Liver (tissue), 9 donors: ENCODE data around the gene CLK3. TPM values are rescaled to one million over a fixed set of nuclear protein-coding genes. Genes with fewer than 3 reads are reported as not detected.

Experiments used
- DNase-seq: peaks from one replicate; pipeline ENCODE4 v3.0.0-alpha.2; 2017; ENCODE audit warnings: low spot score
- H3K27ac ChIP-seq, 2 donors: one replicate each; pipeline ENCODE4 v1.7.0; 2013; ENCODE audit warnings: inconsistent platforms in 2 of 2, low read length in 2 of 2, control low read depth in 1 of 2, low read depth in 1 of 2, mild to moderate bottlenecking in 1 of 2
- H3K27me3 ChIP-seq, 4 donors: one replicate each; pipeline versions ENCODE4 v1.6.1 to v1.7.0; 2013; ENCODE audit warnings: low read length in 3 of 4, inconsistent platforms in 1 of 4, mild to moderate bottlenecking in 1 of 4, moderate library complexity in 1 of 4; ENCODE audit not compliant: control insufficient read depth in 4 of 4, insufficient read depth in 4 of 4
- H3K36me3 ChIP-seq, 4 donors: one replicate each; pipeline versions ENCODE4 v1.6.1 to v1.7.0; 2013; ENCODE audit warnings: low read length in 3 of 4, mild to moderate bottlenecking in 3 of 4, low read depth in 1 of 4, moderate library complexity in 1 of 4; ENCODE audit not compliant: control insufficient read depth in 4 of 4, insufficient read depth in 3 of 4
- H3K4me1 ChIP-seq, 4 donors: one replicate each; pipeline versions ENCODE4 v1.6.1 to v1.7.0; 2013; ENCODE audit warnings: low read length in 3 of 4, mild to moderate bottlenecking in 3 of 4, moderate library complexity in 1 of 4; ENCODE audit not compliant: control insufficient read depth in 4 of 4, insufficient read depth in 4 of 4
- H3K4me3 ChIP-seq, 3 donors: one replicate each; pipeline versions ENCODE4 v1.6.1 to v1.7.0; 2013; ENCODE audit warnings: low read length in 3 of 3, control low read depth in 1 of 3, low read depth in 1 of 3, mild to moderate bottlenecking in 1 of 3
- H3K9ac ChIP-seq, 2 donors: one replicate each; pipeline ENCODE4 v1.7.0; 2013; ENCODE audit warnings: low read length in 2 of 2, mild to moderate bottlenecking in 2 of 2, moderate library complexity in 2 of 2, control low read depth in 1 of 2, low read depth in 1 of 2
- H3K9me3 ChIP-seq, 4 donors: one replicate each; pipeline versions ENCODE4 v1.6.1 to v1.7.0; 2013; ENCODE audit warnings: low read length in 3 of 4; ENCODE audit not compliant: control insufficient read depth in 4 of 4
- ATF3 ChIP-seq: IDR thresholded peaks from 2 replicates; pipeline ENCODE4 v1.6.1; 2016; ENCODE audit warnings: antibody characterized with exemption
- CTCF ChIP-seq: fragments of 150-350 bp; IDR thresholded peaks from 2 replicates; pipeline ENCODE4 v1.5.1; 2017; ENCODE audit warnings: improper control_type of control experiment, low read depth, low read length; ENCODE audit not compliant: missing input control
- EGR1 ChIP-seq, 2 donors: IDR thresholded peaks; 2 replicates each; pipeline ENCODE4 v1.6.1; 2016 to 2018; ENCODE audit warnings: antibody characterized with exemption in 2 of 2, low read depth in 2 of 2
- FOXA1 ChIP-seq: IDR thresholded peaks from 2 replicates; pipeline ENCODE4 v1.6.1; 2016; ENCODE audit warnings: antibody characterized with exemption
- FOXA2 ChIP-seq: IDR thresholded peaks from 2 replicates; pipeline ENCODE4 v1.6.1; 2016; ENCODE audit warnings: antibody characterized with exemption
- GABPA ChIP-seq, 2 donors: IDR thresholded peaks in 1 of 2; conservative IDR thresholded peaks in 1 of 2; 2 replicates each; pipeline ENCODE4 v1.6.1; 2016; ENCODE audit warnings: antibody characterized with exemption in 2 of 2, mild to moderate bottlenecking in 1 of 2, moderate library complexity in 1 of 2
- HNF4A ChIP-seq, 2 donors: conservative IDR thresholded peaks; 2 replicates each; pipeline ENCODE4 v1.6.1; 2016; ENCODE audit warnings: antibody characterized with exemption in 2 of 2, mild to moderate bottlenecking in 2 of 2
- HNF4G ChIP-seq: IDR thresholded peaks from 2 replicates; pipeline ENCODE4 v1.6.1; 2016; ENCODE audit warnings: antibody characterized with exemption
- JUND ChIP-seq, 2 donors: IDR thresholded peaks; 2 replicates each; pipeline ENCODE4 v1.6.1; 2016; ENCODE audit warnings: antibody characterized with exemption in 2 of 2
- MAX ChIP-seq: IDR thresholded peaks from 2 replicates; pipeline ENCODE4 v1.6.1; 2016; ENCODE audit warnings: antibody characterized with exemption
- NR2F2 ChIP-seq: IDR thresholded peaks from 2 replicates; pipeline ENCODE4 v1.6.1; 2016; ENCODE audit warnings: antibody characterized with exemption
- RAD21 ChIP-seq, 2 donors: IDR thresholded peaks; 2 replicates each; pipeline ENCODE4 v1.6.1; 2016; ENCODE audit warnings: antibody characterized with exemption in 2 of 2, mild to moderate bottlenecking in 2 of 2
- REST ChIP-seq: IDR thresholded peaks from 2 replicates; pipeline ENCODE4 v1.6.1; 2016; ENCODE audit warnings: antibody characterized with exemption, mild to moderate bottlenecking
- RXRA ChIP-seq, 2 donors: IDR thresholded peaks; 2 replicates each; pipeline ENCODE4 v1.6.1; 2017 to 2018; ENCODE audit warnings: antibody characterized with exemption in 2 of 2, mild to moderate bottlenecking in 1 of 2
- SP1 ChIP-seq: IDR thresholded peaks from 2 replicates; pipeline ENCODE4 v1.6.1; 2018; ENCODE audit warnings: antibody characterized with exemption, mild to moderate bottlenecking
- TAF1 ChIP-seq: conservative IDR thresholded peaks from 2 replicates; pipeline ENCODE4 v1.6.1; 2016; ENCODE audit warnings: antibody characterized with exemption, mild to moderate bottlenecking
- YY1 ChIP-seq: IDR thresholded peaks from 2 replicates; pipeline ENCODE4 v1.6.1; 2016; ENCODE audit warnings: antibody characterized with exemption, mild to moderate bottlenecking
- ZBTB33 ChIP-seq: IDR thresholded peaks from 2 replicates; pipeline ENCODE4 v1.6.1; 2016; ENCODE audit warnings: antibody characterized with exemption
- WGBS: extraction: QIAGEN DNeasy Blood & Tissue Kit; methylation state at CpG from one replicate; pipeline ENCODE4 v1.1.7; 2013; 5-methylcytosine and 5-hydroxymethylcytosine counted together
- polyA plus RNA-seq, 2 donors: library from polyadenylated mRNA; stranded (reverse) in 1 of 2; unstranded in 1 of 2; fragments of 200-250 nt in 1 of 2; fragments of >200 nt in 1 of 2; fragmentation: Nextera tagmentation in 1 of 2; extraction: Ambion mirVana in 1 of 2; gene quantifications; one replicate each; pipeline versions ENCODE4 v1.2.1 to v1.2.3, GENCODE V29; 2013 to 2015
- total RNA-seq, 2 donors: library from RNA; depleted of rRNA; stranded (reverse); fragments of >200 nt; gene quantifications; one replicate each; pipeline ENCODE4 v1.2.3, GENCODE V29; 2014
- donor health status: healthy.
- donor health status: healthy.
- donor health status: healthy.
- donor health status: healthy.
- donor health status: healthy.

Gene CLK3
- total and polyA plus RNA-seq, 4 donors = 20.1 to 66.8 (median 28.4) TPM

GRCh38 chr15:74648051-74648842 lies 32.6 kb downstream of the CLK3 start:
- H3K4me3 ChIP-seq = no peak overlapping the region
- H3K9me3 ChIP-seq = no peaks in the 10 kb centered on the region
- DNase-seq = no peak
- 91% methylated on average over 5 of the region's 5 CpGs for WGBS
- no peak overlapping the region for H3K27ac ChIP-seq
- H3K36me3 ChIP-seq = no peaks in the 10 kb centered on the region
- no peak overlapping the region for H3K9ac ChIP-seq
- peaks cover 6 to 20% (median 12%) of the 10 kb centered on the region in 4 donors for H3K4me1 ChIP-seq
- H3K27me3 ChIP-seq = no peaks in the 10 kb centered on the region
- TF ChIP-seq JUND (IDR thresholded peaks at IDR 0.05) (no peak), EGR1 (IDR thresholded peaks at IDR 0.05; ENCODE audit: low read depth in 2 of 2) (no peak), HNF4A (conservative IDR thresholded peaks at IDR 0.05) (no peak), SP1 (no peak), NR2F2 (no peak), TAF1 (no peak), RXRA (IDR thresholded peaks at IDR 0.05) (no peak), REST (no peak), MAX (no peak), FOXA2 (no peak), ATF3 (no peak), GABPA (IDR thresholded peaks at IDR 0.05 in 1 of 2, conservative IDR thresholded peaks at IDR 0.05 in 1 of 2) (no peak), RAD21 (IDR thresholded peaks at IDR 0.05) (no peak), ZBTB33 (no peak), YY1 (no peak), CTCF (no peak), FOXA1 (no peak), HNF4G (no peak)
